Immature natural killer cell (primary cell): ENCODE data around the gene OR6C4. TPM values are rescaled to one million over a fixed set of nuclear protein-coding genes. Genes with fewer than 3 reads are reported as not detected.

Source experiments
- polyA plus RNA-seq, 3 donors: library from polyadenylated mRNA; unstranded; fragments of 300-500 nt; fragmentation: Illumina TruSeq; gene quantifications; one replicate each; pipeline ENCODE4 v1.2.3, GENCODE V29; 2021

The OR6C4 gene
- polyA plus RNA-seq, 3 donors from 2014 or later: not detected

Other genes with a start within 250 kb of the OR6C4 start
- gene OR6C1, start 235.3 kb upstream of the OR6C4 start, polyA plus RNA-seq: not detected
- not detected for gene OR6C3, start 218.9 kb upstream of the OR6C4 start, polyA plus RNA-seq
- not detected for gene OR6C75, start 186.6 kb upstream of the OR6C4 start, polyA plus RNA-seq
- gene OR6C65, start 149.1 kb upstream of the OR6C4 start, polyA plus RNA-seq: not detected
- gene OR6C76, start 123.3 kb upstream of the OR6C4 start, polyA plus RNA-seq: not detected
- not detected for gene OR6C2, start 105.5 kb upstream of the OR6C4 start, polyA plus RNA-seq
- not detected for gene OR6C70, start 79.5 kb upstream of the OR6C4 start, polyA plus RNA-seq
- not detected for gene OR6C68, start 57.2 kb upstream of the OR6C4 start, polyA plus RNA-seq
- not detected for gene OR2AP1, start 22.9 kb downstream of the OR6C4 start, polyA plus RNA-seq
- not detected for gene OR10P1, start 87.3 kb downstream of the OR6C4 start, polyA plus RNA-seq
- under 1 TPM in 1 of 3 donors, not detected in 2; 0.31 TPM for gene ITGA7, start 158.3 kb downstream of the OR6C4 start, polyA plus RNA-seq
- 100 to 1,000 TPM; 108 to 198 (median 127) TPM for gene BLOC1S1, start 166.4 kb downstream of the OR6C4 start, polyA plus RNA-seq
- 1 to 10 TPM in 1 of 3 donors, not detected in 2; 2.8 TPM for gene RDH5, start 170.8 kb downstream of the OR6C4 start, polyA plus RNA-seq
- 1,000 to 10,000 TPM; 1,258 to 1,754 (median 1,754) TPM for gene CD63, start 179.4 kb downstream of the OR6C4 start, polyA plus RNA-seq
- gene GDF11, start 193.5 kb downstream of the OR6C4 start, polyA plus RNA-seq: 1 to 10 TPM in 1 of 3 donors, under 1 TPM in 2; 0.16 to 1.7 (median 0.64) TPM